ENCODE results near the gene KHDRBS1. TPM values are rescaled to one million over a fixed set of nuclear protein-coding genes. Genes with fewer than 3 reads are reported as not detected.

Gene KHDRBS1
- total RNA-seq, 6 donors from 2014 or later: 52.4 to 101 (median 91.9) TPM

GRCh38 chr1:32066489-32066873 lies 52.8 kb downstream of the KHDRBS1 start:
- peak; percentile 74 to 83 for ATAC-seq (ENCODE audit: low FRiP score in 2 of 2)
- DNase-seq: peak in 1 of 2 donors; percentile 92
- Histone ChIP-seq H3K36me3 (peaks cover 0 to 8% (median 0%) of the 10 kb centered on the region in 4 donors), H3K4me3 (no peak overlapping the region), H3K4me1 (peaks cover 24 to 36% (median 25%) of the 10 kb centered on the region in 4 donors), H3K27me3 (no peaks in the 10 kb centered on the region), H3K27ac (peak overlapping the region in 3 of 4 donors; percentile 20 to 75 (median 74)), H3K9me3 (no peaks in the 10 kb centered on the region)
- TF ChIP-seq POLR2A (IDR thresholded peaks at IDR 0.05) (peak in 1 of 4 donors; percentile 12), EP300 (IDR thresholded peaks at IDR 0.05) (peak in 2 of 4 donors; percentile 17 to 47), POLR2AphosphoS5 (IDR thresholded peaks at IDR 0.05) (peak; percentile 57 to 84), CTCF (IDR thresholded peaks at IDR 0.05) (no peak)
- 1 to 3% methylated on average over 4 of the region's 4 CpGs for WGBS, 2 donors

DNA sequence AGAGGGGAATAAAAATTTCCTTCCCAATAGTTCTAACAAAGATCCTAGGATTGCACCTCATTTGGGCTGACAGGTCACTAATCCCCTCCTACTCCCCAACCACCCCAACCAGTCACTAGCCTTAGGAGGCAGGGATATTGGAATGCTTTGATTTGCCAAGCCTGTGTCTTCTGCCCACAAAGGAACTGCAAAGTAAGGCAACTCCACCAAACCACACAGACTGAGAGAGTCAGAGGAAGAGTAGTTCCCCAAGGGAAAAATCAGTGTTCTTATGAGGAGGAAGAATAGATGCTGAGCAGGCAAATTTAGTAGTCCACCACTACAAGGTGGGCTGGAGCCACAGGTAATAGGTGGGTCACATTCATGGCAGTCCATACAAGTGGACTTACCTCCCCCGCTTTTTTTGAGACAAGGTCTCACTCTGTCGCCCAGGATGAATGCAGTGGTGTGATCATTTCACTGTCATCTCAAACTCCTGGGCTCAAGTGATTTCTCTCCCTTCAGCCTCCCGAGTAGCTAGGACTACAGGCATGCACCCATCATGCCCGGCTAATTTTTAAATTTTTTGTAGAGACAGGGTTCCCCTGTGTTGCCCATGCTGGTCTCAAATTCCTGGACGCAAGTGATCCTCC lies 55.4 kb downstream of the KHDRBS1 start:
- TF ChIP-seq EP300 (IDR thresholded peaks at IDR 0.05) (no peak), CTCF (IDR thresholded peaks at IDR 0.05) (no peak), POLR2A (IDR thresholded peaks at IDR 0.05) (no peak), POLR2AphosphoS5 (IDR thresholded peaks at IDR 0.05) (no peak)

GRCh38 chr1:32071758-32072621 lies 58.3 kb downstream of the KHDRBS1 start:
- DNase-seq: no peak
- 13 to 17% methylated on average over 14 of the region's 14 CpGs for WGBS, 2 donors
- no peak for TF ChIP-seq POLR2AphosphoS5 (IDR thresholded peaks at IDR 0.05)
- TF ChIP-seq CTCF (IDR thresholded peaks at IDR 0.05): no peak
- no peak for TF ChIP-seq POLR2A (IDR thresholded peaks at IDR 0.05)
- TF ChIP-seq EP300 (IDR thresholded peaks at IDR 0.05): no peak
- peak overlapping the region; percentile 54 to 90 (median 75) for H3K4me3 ChIP-seq
- H3K4me1 ChIP-seq: peaks cover 23 to 48% (median 27%) of the 10 kb centered on the region in 4 donors
- no peaks in the 10 kb centered on the region for H3K9me3 ChIP-seq
- H3K36me3 ChIP-seq: peaks cover 4 to 15% (median 12%) of the 10 kb centered on the region in 4 donors
- no peak for ATAC-seq (ENCODE audit: low FRiP score in 2 of 2)
- no peaks in the 10 kb centered on the region for H3K27me3 ChIP-seq
- H3K27ac ChIP-seq: peak overlapping the region; percentile 81 to 95 (median 88)

More for the DNA sequence above, 55.4 kb downstream of the KHDRBS1 start:
- Histone ChIP-seq H3K27ac (no peak overlapping the region), H3K9me3 (no peaks in the 10 kb centered on the region), H3K4me1 (peaks cover 30 to 54% (median 33%) of the 10 kb centered on the region in 4 donors), H3K4me3 (no peak overlapping the region), H3K27me3 (no peaks in the 10 kb centered on the region), H3K36me3 (no peaks in the 10 kb centered on the region)
- 84 to 93% methylated on average over 5 of the region's 5 CpGs for WGBS, 2 donors
- no peak for DNase-seq
- ATAC-seq (ENCODE audit: low FRiP score in 2 of 2): no peak

GRCh38 chr1:32072622-32073298 lies 59.1 kb downstream of the KHDRBS1 start, which contains the start of gene TMEM39B:
TMEM39B (plus strand) TSS chr1:32072939; CDS start chr1:32073048, 109 bp downstream.
- no peaks in the 10 kb centered on the region for H3K27me3 ChIP-seq
- H3K36me3 ChIP-seq: peaks cover 4 to 23% (median 19%) of the 10 kb centered on the region in 4 donors
- WGBS, 2 donors: 1 to 2% methylated on average over 18 to 44 of the region's 67 CpGs
- DNase-seq (peak; percentile 98 to 99), ATAC-seq (ENCODE audit: low FRiP score in 2 of 2) (peak; percentile 97)
- peaks cover 17 to 40% (median 20%) of the 10 kb centered on the region in 4 donors for H3K4me1 ChIP-seq
- peak in 3 of 6 experiments; percentile 21 to 52 (median 38) for TF ChIP-seq CTCF (IDR thresholded peaks at IDR 0.05)
- TF ChIP-seq EP300 (IDR thresholded peaks at IDR 0.05): peak in 1 of 4 donors; percentile 58
- peak in 2 of 4 donors; percentile 30 to 74 for TF ChIP-seq POLR2A (IDR thresholded peaks at IDR 0.05)
- peak; percentile 81 to 86 for TF ChIP-seq POLR2AphosphoS5 (IDR thresholded peaks at IDR 0.05)
- no peaks in the 10 kb centered on the region for H3K9me3 ChIP-seq
- H3K4me3 ChIP-seq: peak within 1 kb of the TSS; percentile 54 to 90 (median 75)
- peak within 1 kb of the TSS; percentile 81 to 95 (median 88) for H3K27ac ChIP-seq
